Fibroblast of the aortic adventitia (primary cell): Measurements from ENCODE around the gene ABHD17A. TPM values are rescaled to one million over a fixed set of nuclear protein-coding genes. Genes with fewer than 3 reads are reported as not detected.

ENCODE experiments used
- DNase-seq: peaks from one replicate; pipeline ENCODE4 v3.0.0-alpha.2; 2010; ENCODE audit warnings: low read depth
- H3K4me3 ChIP-seq: 2 replicates; pipeline ENCODE4 v1.5.1; 2011; ENCODE audit warnings: low read depth, mild to moderate bottlenecking, control low read depth, low read length, moderate library complexity
- total RNA-seq: library from RNA; depleted of rRNA; stranded (reverse); fragments of >200 nt; gene quantifications from 2 replicates; pipeline ENCODE4 v1.2.3, GENCODE V29; 2012; ENCODE audit warnings: low replicate concordance
- TF ChIP-seq, protein P1 (sequence below): IDR thresholded peaks from 2 replicates; pipeline ENCODE4 v1.5.1; 2011; ENCODE audit warnings: mild to moderate bottlenecking, low read length, control low read depth, inconsistent platforms; ENCODE audit not compliant: insufficient read depth

Gene ABHD17A
- total RNA-seq, 1 donor: 48.0 TPM

DNA sequence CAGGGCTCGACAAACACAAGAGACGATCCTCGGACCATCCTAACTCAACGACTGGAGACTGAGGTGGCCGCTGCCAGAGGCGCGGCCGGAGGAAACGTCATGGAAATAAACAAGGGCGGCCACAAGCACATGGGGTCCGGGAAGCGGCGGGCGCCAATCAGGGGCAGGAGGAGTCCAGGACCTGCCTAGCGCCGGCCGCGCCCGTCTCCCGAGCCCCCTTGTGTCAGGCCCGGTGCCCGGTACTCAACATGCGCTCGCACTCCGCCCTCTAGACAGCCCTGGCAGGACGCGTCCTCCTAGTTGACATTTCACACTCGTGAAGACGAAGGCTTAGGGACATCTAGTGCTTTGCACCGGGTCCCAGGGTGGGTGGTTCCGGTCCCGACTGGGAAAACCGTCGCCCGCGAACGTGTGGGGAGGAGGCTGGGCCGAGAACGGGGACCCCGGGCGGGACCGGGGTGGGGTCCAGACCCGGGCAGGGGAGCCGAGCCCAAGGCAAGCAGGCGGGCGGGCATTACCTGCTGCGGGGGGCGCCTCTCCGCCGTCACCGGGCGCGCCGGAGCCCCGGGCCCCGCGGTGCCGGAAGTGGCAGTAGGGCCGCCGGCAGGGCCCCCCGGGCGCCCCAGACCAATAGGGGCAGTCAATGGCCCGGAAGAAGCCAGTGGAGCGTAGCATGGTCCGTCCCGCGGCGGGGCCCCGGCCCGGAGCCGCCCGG lies 37.5 kb downstream of the ABHD17A start:
- TF ChIP-seq, protein P1, sequence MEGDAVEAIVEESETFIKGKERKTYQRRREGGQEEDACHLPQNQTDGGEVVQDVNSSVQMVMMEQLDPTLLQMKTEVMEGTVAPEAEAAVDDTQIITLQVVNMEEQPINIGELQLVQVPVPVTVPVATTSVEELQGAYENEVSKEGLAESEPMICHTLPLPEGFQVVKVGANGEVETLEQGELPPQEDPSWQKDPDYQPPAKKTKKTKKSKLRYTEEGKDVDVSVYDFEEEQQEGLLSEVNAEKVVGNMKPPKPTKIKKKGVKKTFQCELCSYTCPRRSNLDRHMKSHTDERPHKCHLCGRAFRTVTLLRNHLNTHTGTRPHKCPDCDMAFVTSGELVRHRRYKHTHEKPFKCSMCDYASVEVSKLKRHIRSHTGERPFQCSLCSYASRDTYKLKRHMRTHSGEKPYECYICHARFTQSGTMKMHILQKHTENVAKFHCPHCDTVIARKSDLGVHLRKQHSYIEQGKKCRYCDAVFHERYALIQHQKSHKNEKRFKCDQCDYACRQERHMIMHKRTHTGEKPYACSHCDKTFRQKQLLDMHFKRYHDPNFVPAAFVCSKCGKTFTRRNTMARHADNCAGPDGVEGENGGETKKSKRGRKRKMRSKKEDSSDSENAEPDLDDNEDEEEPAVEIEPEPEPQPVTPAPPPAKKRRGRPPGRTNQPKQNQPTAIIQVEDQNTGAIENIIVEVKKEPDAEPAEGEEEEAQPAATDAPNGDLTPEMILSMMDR: no peak
- peak; percentile 36 for DNase-seq
- peak overlapping the region; percentile 94 for H3K4me3 ChIP-seq

DNA sequence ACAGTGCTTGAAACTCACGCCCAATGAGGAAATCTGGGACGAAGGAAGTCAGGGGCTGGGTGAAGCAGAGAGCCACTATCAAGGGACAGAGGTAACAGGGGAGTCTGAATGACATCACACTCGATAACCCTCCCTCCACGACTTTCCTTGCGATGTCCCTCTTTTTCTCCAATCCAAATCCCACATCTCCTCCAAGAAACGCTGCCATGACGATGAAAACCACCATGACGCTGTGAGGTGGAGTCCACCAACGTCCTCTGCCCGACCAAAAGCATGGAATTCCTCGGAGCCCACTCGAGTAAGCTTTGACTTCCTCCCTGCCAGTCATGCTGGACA lies 38.0 kb downstream of the ABHD17A start:
- DNase-seq: no peak
- peak overlapping the region; percentile 94 for H3K4me3 ChIP-seq
- TF ChIP-seq, protein P1: no peak

DNA sequence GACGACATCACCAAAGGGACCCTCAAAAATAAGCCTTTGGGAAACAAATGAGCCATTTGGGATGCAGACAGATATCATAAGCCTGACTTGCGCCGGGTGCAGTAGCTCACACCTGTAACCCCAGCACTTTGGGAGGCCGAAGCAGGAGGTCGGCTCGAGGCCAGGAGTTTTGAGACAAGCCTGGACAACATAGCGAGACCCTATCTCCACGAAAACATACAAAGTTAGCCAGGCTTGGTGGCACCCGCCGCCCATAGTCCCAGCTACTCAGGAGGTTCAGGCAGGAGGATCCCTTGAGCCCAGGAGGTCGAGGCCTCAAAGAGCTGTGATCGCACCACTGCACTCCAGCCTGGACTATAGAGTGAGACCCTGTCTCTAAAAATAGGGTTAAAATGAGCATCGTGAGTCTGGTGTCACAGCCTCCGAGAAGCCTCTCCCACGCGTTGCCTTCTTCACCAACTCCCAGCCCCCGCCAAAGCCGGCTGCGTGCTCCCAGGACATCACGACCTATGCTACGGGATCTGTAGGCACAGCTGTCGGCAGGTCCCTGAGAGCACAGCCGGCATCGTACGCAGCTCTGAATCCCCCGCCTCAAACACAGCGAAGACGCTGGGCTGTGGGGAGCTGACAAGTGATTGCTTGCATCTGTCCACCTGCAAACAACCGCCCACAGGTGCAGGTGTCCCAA lies 38.6 kb downstream of the ABHD17A start:
- peak overlapping the region; percentile 94 for H3K4me3 ChIP-seq
- no peak for DNase-seq
- TF ChIP-seq, protein P1: no peak

DNA sequence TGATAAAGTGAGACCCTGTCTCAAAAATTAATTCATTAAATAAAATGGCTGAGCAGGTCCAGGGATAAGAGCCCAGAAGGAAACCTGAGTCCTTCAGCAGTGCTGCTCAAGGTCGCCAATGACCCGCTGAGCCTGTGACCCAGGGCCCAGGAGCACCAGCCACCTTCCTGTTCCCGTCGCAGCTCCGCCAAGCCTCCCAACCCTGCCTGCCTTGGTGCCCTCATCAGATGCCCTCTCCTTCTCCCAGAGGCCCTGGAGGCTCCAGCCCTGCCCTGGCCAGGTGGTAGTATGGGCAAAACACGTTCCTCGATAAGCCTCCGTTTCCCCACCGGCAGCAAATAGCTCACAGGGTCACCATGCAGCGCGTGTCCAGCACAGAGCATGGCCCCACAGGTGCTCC lies 39.7 kb downstream of the ABHD17A start:
- H3K4me3 ChIP-seq: no peak overlapping the region
- DNase-seq: no peak
- TF ChIP-seq, protein P1: no peak

DNA sequence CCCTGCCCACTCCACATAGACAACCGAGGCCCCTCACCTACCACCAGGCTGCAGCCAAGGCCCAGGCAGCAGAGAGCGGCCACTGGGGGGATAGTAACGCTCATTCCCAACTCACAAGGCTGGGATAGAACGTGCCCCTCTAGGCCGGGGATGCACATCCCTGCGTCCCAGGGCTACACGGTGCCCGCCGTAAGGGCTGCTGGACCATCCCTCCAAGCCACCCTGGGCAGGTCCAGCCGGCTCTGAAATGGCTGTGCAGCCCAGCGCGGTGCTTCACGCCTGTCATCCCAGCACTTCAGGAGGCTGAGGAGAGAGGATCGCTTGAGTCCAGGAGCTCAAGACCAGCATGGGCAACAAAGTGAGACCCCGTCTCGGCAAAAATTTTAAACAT lies 40.2 kb downstream of the ABHD17A start:
- H3K4me3 ChIP-seq: no peak overlapping the region
- TF ChIP-seq, protein P1: no peak
- no peak for DNase-seq

DNA sequence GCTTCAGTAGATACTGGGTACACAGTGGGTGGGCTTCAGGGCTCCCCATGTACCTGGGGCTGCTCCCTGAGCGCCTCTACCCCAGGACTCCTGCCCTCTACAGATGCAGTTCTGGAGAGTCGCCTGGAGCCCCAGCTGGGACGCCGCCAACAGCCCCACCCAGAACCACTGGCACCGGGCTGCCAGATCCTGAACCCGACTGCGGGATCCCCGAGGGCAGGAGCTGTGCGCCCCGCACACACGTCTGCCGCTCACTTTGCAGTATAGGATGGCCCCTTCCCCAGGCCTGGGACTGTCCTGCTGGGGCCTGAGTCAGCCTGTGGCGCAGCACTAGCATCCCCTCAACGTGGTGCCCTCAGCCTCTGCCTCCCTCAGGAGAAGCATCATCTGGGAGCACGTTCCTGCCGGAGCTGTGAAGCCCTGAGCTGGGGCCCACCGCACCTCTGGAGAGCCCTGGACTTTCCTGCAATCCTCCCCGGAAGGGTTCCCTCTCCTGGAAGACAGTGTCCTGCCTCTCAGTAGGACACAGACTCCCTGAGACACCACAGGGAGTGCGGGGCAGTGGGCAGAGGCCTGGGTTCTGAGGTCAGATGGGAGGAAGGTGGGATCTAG lies 40.7 kb downstream of the ABHD17A start:
- TF ChIP-seq, protein P1: no peak
- no peak for DNase-seq
- H3K4me3 ChIP-seq: no peak overlapping the region
